ENCODE results near the gene DAB2IP. TPM values are rescaled to one million over a fixed set of nuclear protein-coding genes. Genes with fewer than 3 reads are reported as not detected.

Gene DAB2IP
- total and polyA plus RNA-seq, 2 experiments from 2014 or later = 8.9 to 42.8 TPM

- no peaks in the 10 kb centered on the region; the same call in 2 of the 3 replicates for H3K9me3 Mint-ChIP-seq
- Histone ChIP-seq H3K36me3 (ENCODE audit: insufficient read depth) (no peaks in the 10 kb centered on the region), H3K27ac (ENCODE audit: low read depth) (no peak overlapping the region), H3K9me2 (ENCODE audit: insufficient read depth) (no peaks in the 10 kb centered on the region), H3F3A (replicated peaks; ENCODE audit: low read depth) (no peaks in the 10 kb centered on the region), H3K27me3 (ENCODE audit: insufficient read depth) (no peaks in the 10 kb centered on the region), H3K4me1 (ENCODE audit: insufficient read depth) (peaks cover 8% of the 10 kb centered on the region; the same call in 1 of the 2 replicates), H4K20me1 (replicated peaks; ENCODE audit: insufficient read depth) (peaks cover 45% of the 10 kb centered on the region), H3K79me2 (replicated peaks; ENCODE audit: insufficient read depth) (peaks cover 35% of the 10 kb centered on the region), H2AFZ (no peak overlapping the region), H3K4me2 (no peak overlapping the region), H3K4me3 (no peak overlapping the region)
- ATAC-seq (no peak), DNase-seq (ENCODE audit: low spot score) (no peak)
- H3K27me3 Mint-ChIP-seq (ENCODE audit: insufficient read depth, low read depth, poor library complexity) = peaks cover 8% of the 10 kb centered on the region
- no peaks in the 10 kb centered on the region for H3K36me3 Mint-ChIP-seq (ENCODE audit: low read depth)
- H3K4me3 Mint-ChIP-seq = no peak overlapping the region
- peaks cover 46% of the 10 kb centered on the region for H3K4me1 Mint-ChIP-seq
- TF ChIP-seq, protein P1, sequence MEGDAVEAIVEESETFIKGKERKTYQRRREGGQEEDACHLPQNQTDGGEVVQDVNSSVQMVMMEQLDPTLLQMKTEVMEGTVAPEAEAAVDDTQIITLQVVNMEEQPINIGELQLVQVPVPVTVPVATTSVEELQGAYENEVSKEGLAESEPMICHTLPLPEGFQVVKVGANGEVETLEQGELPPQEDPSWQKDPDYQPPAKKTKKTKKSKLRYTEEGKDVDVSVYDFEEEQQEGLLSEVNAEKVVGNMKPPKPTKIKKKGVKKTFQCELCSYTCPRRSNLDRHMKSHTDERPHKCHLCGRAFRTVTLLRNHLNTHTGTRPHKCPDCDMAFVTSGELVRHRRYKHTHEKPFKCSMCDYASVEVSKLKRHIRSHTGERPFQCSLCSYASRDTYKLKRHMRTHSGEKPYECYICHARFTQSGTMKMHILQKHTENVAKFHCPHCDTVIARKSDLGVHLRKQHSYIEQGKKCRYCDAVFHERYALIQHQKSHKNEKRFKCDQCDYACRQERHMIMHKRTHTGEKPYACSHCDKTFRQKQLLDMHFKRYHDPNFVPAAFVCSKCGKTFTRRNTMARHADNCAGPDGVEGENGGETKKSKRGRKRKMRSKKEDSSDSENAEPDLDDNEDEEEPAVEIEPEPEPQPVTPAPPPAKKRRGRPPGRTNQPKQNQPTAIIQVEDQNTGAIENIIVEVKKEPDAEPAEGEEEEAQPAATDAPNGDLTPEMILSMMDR (conservative IDR thresholded peaks at IDR 0.05; ENCODE audit: low read depth in 2 of 2) = no peak
- TF ChIP-seq ZNF114 (CRISPR knock-in tag; IDR thresholded peaks at IDR 0.05) = no peak
- no peak for TF ChIP-seq ZNF331 (CRISPR knock-in tag; IDR thresholded peaks at IDR 0.05; ENCODE audit: low read depth)
- TF ChIP-seq EZH2phosphoT487 (IDR thresholded peaks at IDR 0.05; ENCODE audit: unreplicated experiment) = no peak
- TF ChIP-seq NANOG (IDR thresholded peaks at IDR 0.05; ENCODE audit: borderline replicate concordance) = no peak
- TF ChIP-seq EZH2 (IDR thresholded peaks at IDR 0.05; ENCODE audit: low read depth, unreplicated experiment) = no peak
- TF ChIP-seq CREB1 (CRISPR knock-in tag; IDR thresholded peaks at IDR 0.05; ENCODE audit: low read depth) = no peak
- TF ChIP-seq REST (IDR thresholded peaks at IDR 0.05; ENCODE audit: unreplicated experiment) = no peak
- TF ChIP-seq ETS1 (IDR thresholded peaks at IDR 0.05) = no peak
- TF ChIP-seq, protein P2, sequence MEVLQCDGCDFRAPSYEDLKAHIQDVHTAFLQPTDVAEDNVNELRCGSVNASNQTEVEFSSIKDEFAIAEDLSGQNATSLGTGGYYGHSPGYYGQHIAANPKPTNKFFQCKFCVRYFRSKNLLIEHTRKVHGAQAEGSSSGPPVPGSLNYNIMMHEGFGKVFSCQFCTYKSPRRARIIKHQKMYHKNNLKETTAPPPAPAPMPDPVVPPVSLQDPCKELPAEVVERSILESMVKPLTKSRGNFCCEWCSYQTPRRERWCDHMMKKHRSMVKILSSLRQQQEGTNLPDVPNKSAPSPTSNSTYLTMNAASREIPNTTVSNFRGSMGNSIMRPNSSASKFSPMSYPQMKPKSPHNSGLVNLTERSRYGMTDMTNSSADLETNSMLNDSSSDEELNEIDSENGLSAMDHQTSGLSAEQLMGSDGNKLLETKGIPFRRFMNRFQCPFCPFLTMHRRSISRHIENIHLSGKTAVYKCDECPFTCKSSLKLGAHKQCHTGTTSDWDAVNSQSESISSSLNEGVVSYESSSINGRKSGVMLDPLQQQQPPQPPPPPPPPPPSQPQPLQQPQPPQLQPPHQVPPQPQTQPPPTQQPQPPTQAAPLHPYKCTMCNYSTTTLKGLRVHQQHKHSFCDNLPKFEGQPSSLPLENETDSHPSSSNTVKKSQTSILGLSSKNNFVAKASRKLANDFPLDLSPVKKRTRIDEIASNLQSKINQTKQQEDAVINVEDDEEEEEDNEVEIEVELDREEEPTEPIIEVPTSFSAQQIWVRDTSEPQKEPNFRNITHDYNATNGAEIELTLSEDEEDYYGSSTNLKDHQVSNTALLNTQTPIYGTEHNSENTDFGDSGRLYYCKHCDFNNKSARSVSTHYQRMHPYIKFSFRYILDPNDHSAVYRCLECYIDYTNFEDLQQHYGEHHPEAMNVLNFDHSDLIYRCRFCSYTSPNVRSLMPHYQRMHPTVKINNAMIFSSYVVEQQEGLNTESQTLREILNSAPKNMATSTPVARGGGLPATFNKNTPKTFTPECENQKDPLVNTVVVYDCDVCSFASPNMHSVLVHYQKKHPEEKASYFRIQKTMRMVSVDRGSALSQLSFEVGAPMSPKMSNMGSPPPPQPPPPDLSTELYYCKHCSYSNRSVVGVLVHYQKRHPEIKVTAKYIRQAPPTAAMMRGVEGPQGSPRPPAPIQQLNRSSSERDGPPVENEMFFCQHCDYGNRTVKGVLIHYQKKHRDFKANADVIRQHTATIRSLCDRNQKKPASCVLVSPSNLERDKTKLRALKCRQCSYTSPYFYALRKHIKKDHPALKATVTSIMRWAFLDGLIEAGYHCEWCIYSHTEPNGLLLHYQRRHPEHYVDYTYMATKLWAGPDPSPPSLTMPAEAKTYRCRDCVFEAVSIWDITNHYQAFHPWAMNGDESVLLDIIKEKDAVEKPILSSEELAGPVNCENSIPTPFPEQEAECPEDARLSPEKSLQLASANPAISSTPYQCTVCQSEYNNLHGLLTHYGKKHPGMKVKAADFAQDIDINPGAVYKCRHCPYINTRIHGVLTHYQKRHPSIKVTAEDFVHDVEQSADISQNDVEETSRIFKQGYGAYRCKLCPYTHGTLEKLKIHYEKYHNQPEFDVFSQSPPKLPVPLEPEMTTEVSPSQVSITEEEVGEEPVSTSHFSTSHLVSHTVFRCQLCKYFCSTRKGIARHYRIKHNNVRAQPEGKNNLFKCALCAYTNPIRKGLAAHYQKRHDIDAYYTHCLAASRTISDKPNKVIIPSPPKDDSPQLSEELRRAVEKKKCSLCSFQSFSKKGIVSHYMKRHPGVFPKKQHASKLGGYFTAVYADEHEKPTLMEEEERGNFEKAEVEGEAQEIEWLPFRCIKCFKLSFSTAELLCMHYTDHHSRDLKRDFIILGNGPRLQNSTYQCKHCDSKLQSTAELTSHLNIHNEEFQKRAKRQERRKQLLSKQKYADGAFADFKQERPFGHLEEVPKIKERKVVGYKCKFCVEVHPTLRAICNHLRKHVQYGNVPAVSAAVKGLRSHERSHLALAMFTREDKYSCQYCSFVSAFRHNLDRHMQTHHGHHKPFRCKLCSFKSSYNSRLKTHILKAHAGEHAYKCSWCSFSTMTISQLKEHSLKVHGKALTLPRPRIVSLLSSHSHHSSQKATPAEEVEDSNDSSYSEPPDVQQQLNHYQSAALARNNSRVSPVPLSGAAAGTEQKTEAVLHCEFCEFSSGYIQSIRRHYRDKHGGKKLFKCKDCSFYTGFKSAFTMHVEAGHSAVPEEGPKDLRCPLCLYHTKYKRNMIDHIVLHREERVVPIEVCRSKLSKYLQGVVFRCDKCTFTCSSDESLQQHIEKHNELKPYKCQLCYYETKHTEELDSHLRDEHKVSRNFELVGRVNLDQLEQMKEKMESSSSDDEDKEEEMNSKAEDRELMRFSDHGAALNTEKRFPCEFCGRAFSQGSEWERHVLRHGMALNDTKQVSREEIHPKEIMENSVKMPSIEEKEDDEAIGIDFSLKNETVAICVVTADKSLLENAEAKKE (CRISPR knock-in tag; IDR thresholded peaks at IDR 0.05) = no peak
- no peak for TF ChIP-seq JUNB (IDR thresholded peaks at IDR 0.05; ENCODE audit: unreplicated experiment)
- TF ChIP-seq STAT1 (IDR thresholded peaks at IDR 0.05; ENCODE audit: unreplicated experiment) = no peak
- H3K27ac Mint-ChIP-seq = no peak overlapping the region
These were observed 6.7 kb downstream of the DAB2IP start for GRCh38 chr9:121658166-121658565.

All from GM23338 (cell line).